Tibial artery (tissue), 4 donors: Measurements from ENCODE around the gene LRRC10B.

Experiments
- DNase-seq, 2 donors: peaks; one replicate each; pipeline ENCODE4 v3.0.0-alpha.2; 2019
- H3K27ac ChIP-seq, 2 donors: fragments of 200-600 bp; sonication (generic) in 1 of 2; 1 replicate in 1 of 2; 2 replicates in 1 of 2; pipeline ENCODE4 v1.5.1; 2018 to 2019; ENCODE audit warnings: mild to moderate bottlenecking in 1 of 2
- H3K27me3 ChIP-seq, 2 donors: fragments of 200-600 bp; sonication (generic) in 1 of 2; one replicate each; pipeline versions ENCODE4 v1.5.1 to v1.6.0; 2016 to 2019
- H3K36me3 ChIP-seq, 3 donors: fragments of 200-600 bp; sonication (generic) in 2 of 3; one replicate each; pipeline ENCODE4 v1.5.1; 2016 to 2019; ENCODE audit warnings: mild to moderate bottlenecking in 2 of 3
- H3K4me1 ChIP-seq, 4 donors: fragments of 200-600 bp; sonication (generic) in 2 of 4; 1 replicate in 3 of 4; 2 replicates in 1 of 4; pipeline ENCODE4 v1.5.1; 2016 to 2019
- H3K4me3 ChIP-seq, 2 donors: fragments of 200-600 bp; sonication (generic) in 1 of 2; 1 replicate in 1 of 2; 2 replicates in 1 of 2; pipeline ENCODE4 v1.5.1; 2018 to 2019; ENCODE audit warnings: mild to moderate bottlenecking in 2 of 2
- H3K9me3 ChIP-seq, 3 donors: fragments of 200-600 bp; sonication (generic) in 1 of 3; one replicate each; pipeline ENCODE4 v1.5.1; 2016 to 2019
- intact Hi-C: fragments of 100-400 bp; cut with DNase I; formaldehyde crosslinking; loops from one replicate; pipeline ENCODE4 v1.15.0; 2023; ENCODE audit warnings: low total_unique reads
- TF ChIP-seq, protein P1 (sequence below), 2 experiments: fragments of 200-600 bp in 1 of 2; fragments of 450-650 bp in 1 of 2; IDR thresholded peaks; one replicate each; pipeline ENCODE4 v1.5.1; 2017 to 2019; ENCODE audit warnings: antibody characterized with exemption in 2 of 2, mild to moderate bottlenecking in 1 of 2, moderate library complexity in 1 of 2

Gene LRRC10B

DNA sequence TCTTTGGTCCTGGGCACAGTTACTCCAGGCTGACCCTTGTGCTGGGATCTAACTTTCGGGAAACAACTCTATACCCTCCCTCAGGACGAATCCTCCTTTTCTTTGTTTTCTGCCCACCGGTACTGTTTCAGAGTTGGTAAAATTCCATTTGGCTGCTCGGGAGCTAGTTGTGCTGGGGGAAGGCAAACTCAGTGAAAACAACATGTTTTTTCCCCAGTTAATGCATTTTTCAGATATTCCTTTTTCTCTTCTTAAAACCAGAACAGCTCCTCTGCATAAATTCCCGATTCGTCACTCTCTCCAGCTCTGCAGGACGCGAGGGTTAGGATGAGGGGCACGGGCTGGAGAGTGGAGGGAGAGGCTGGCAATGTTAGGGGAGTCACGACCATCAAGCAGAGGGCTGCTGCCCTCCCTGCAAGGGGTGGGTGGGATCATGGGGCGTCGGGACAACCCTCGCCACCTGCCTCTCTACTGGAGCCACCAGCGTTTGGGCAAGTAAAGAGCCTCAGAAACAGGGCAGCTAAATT, 31.3 kb downstream of the LRRC10B start:
- TF ChIP-seq, protein P1, sequence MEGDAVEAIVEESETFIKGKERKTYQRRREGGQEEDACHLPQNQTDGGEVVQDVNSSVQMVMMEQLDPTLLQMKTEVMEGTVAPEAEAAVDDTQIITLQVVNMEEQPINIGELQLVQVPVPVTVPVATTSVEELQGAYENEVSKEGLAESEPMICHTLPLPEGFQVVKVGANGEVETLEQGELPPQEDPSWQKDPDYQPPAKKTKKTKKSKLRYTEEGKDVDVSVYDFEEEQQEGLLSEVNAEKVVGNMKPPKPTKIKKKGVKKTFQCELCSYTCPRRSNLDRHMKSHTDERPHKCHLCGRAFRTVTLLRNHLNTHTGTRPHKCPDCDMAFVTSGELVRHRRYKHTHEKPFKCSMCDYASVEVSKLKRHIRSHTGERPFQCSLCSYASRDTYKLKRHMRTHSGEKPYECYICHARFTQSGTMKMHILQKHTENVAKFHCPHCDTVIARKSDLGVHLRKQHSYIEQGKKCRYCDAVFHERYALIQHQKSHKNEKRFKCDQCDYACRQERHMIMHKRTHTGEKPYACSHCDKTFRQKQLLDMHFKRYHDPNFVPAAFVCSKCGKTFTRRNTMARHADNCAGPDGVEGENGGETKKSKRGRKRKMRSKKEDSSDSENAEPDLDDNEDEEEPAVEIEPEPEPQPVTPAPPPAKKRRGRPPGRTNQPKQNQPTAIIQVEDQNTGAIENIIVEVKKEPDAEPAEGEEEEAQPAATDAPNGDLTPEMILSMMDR (IDR thresholded peaks at IDR 0.05), result no peak
- Histone ChIP-seq H3K4me3 (no peak overlapping the region), H3K4me1 (peaks cover 0 to 5% (median 0%) of the 10 kb centered on the region in 4 donors), H3K27ac (no peak overlapping the region), H3K9me3 (no peaks in the 10 kb centered on the region), H3K27me3 (peaks cover 0 to 74% of the 10 kb centered on the region in 2 donors), H3K36me3 (no peaks in the 10 kb centered on the region)
- DNase-seq, result no peak
- intact Hi-C loops, result no loop called here

DNA sequence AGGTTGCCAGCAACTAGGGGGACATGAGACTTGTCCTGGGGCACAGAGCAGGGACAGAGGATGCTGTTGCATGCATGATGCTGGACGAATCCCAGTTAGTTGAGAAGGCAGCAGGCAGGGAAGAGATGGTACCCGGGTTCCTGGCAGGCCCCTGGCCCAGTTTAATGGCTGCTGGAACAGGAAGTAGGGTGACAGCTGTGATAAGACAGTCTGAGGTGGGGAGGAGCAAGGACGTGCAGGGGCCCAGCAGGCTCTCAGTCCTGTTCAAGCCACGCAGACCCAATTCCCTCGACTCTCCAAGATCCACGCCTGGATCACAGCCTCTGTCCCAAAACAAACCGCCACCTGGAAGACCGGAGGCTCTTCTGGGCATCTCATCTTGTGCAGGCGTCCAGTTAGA, 32.0 kb downstream of the LRRC10B start:
- peaks cover 0 to 5% (median 0%) of the 10 kb centered on the region in 4 donors for H3K4me1 ChIP-seq
- peaks cover 0 to 73% of the 10 kb centered on the region in 2 donors for H3K27me3 ChIP-seq
- TF ChIP-seq, protein P1 (IDR thresholded peaks at IDR 0.05), result no peak
- no peaks in the 10 kb centered on the region for H3K36me3 ChIP-seq
- no peak for DNase-seq
- no peak overlapping the region for H3K27ac ChIP-seq
- no peaks in the 10 kb centered on the region for H3K9me3 ChIP-seq
- intact Hi-C loops, result no loop called here
- no peak overlapping the region for H3K4me3 ChIP-seq

DNA sequence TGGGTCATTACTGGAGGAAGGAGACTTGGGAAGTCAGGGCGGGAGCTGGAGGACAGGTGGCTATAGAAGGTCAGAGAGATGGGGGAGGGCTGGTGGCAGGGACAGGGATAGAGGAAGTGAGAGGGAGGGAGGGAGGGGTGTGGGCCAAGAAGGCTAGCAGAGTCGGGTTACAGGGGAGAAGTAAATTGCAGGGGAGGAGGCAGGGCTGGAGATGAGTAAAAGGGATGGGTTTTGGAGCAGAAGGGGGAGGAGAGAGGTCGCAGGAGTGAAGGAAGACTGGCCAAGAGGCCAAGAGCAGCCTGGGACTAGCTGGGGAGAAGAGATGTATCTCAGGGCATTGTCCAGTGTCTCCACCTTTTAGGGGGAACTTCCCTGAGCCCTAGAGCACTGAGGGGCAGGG, 33.0 kb downstream of the LRRC10B start:
- DNase-seq, result no peak
- TF ChIP-seq, protein P1 (IDR thresholded peaks at IDR 0.05), result no peak
- Histone ChIP-seq H3K4me3 (no peak overlapping the region), H3K27me3 (peaks cover 0 to 74% of the 10 kb centered on the region in 2 donors), H3K9me3 (no peaks in the 10 kb centered on the region), H3K27ac (no peak overlapping the region), H3K4me1 (peaks cover 0 to 5% (median 0%) of the 10 kb centered on the region in 4 donors), H3K36me3 (no peaks in the 10 kb centered on the region)
- intact Hi-C loops, result no loop called here

DNA sequence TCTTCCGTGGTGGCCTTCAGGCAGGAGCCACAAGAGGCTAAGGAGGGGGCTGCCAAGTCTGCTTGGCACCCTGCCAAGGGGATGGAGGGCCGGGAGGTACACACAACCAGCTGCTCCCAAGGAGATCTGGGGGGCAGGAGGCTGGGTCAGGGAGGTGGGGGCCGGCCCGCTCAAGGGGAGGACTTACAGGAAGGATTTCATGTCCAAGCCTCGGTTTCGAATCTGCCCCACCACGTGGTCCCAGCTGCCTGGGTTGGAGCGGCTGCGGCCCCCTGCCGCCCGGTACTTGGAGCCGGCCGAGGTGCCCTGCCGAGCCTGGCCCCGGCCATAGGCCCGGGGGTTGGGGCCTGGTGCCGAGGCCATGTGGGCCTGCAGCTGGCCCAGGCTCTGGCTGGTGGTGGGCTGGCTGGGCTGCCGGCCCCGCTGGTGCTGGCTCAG, 33.5 kb downstream of the LRRC10B start:
- intact Hi-C loops, result no loop called here
- Histone ChIP-seq H3K27ac (no peak overlapping the region), H3K9me3 (no peaks in the 10 kb centered on the region), H3K4me3 (no peak overlapping the region), H3K27me3 (peaks cover 0 to 74% of the 10 kb centered on the region in 2 donors), H3K36me3 (no peaks in the 10 kb centered on the region), H3K4me1 (peaks cover 0 to 5% (median 0%) of the 10 kb centered on the region in 4 donors)
- TF ChIP-seq, protein P1 (IDR thresholded peaks at IDR 0.05), result no peak
- DNase-seq, result no peak

DNA sequence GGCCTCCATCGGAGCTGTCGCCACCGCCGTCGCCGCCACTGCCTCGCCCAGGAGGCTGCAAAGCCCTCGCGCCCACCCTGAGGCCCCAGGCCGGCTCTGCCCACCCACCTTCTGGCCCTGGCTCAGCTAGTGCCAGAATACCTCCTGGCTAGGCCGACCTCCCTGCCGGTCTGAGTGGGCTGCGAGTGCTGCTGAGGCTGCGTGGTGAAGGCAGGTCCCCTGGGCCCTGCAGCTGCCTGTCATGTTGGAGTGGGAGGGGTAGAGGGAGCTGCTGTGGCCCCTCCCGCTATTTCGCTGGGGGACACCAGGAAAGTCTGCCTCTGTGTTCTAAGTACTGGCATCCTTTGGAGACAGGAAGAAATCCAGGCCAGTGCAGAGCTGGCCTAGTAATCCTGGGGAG, 34.2 kb downstream of the LRRC10B start:
- H3K9me3 ChIP-seq, result no peaks in the 10 kb centered on the region
- intact Hi-C loops, result no loop called here
- peaks cover 0 to 5% (median 0%) of the 10 kb centered on the region in 4 donors for H3K4me1 ChIP-seq
- H3K27ac ChIP-seq, result no peak overlapping the region
- no peaks in the 10 kb centered on the region for H3K36me3 ChIP-seq
- no peak overlapping the region for H3K4me3 ChIP-seq
- TF ChIP-seq, protein P1 (IDR thresholded peaks at IDR 0.05), result no peak
- no peak for DNase-seq
- peaks cover 0 to 74% of the 10 kb centered on the region in 2 donors for H3K27me3 ChIP-seq
